Esophagus muscularis mucosa (tissue), 4 donors: ENCODE measurements around the gene LRRC56.

ENCODE experiments used
- EP300 ChIP-seq: sonication (generic); formaldehyde crosslinking; IDR thresholded peaks from one replicate; pipeline ENCODE4 v1.6.1; 2017; ENCODE audit warnings: antibody characterized with exemption
- POLR2A ChIP-seq: fragments of 450-650 bp; IDR thresholded peaks from one replicate; pipeline ENCODE4 v1.6.1; 2017; ENCODE audit warnings: antibody characterized with exemption, moderate library complexity, mild to moderate bottlenecking, low read depth
- POLR2AphosphoS5 ChIP-seq, 2 donors: sonication (generic); formaldehyde crosslinking; IDR thresholded peaks; one replicate each; pipeline ENCODE4 v1.6.1; 2017; ENCODE audit warnings: antibody characterized with exemption in 2 of 2
- TF ChIP-seq, protein P1 (sequence below), 3 experiments: fragments of 200-600 bp in 2 of 3; fragments of 450-650 bp in 1 of 3; sonication (generic) in 2 of 3; IDR thresholded peaks; one replicate each; pipeline ENCODE4 v1.5.1; 2017 to 2019; ENCODE audit warnings: antibody characterized with exemption in 3 of 3, mild to moderate bottlenecking in 2 of 3, moderate library complexity in 1 of 3

DNA sequence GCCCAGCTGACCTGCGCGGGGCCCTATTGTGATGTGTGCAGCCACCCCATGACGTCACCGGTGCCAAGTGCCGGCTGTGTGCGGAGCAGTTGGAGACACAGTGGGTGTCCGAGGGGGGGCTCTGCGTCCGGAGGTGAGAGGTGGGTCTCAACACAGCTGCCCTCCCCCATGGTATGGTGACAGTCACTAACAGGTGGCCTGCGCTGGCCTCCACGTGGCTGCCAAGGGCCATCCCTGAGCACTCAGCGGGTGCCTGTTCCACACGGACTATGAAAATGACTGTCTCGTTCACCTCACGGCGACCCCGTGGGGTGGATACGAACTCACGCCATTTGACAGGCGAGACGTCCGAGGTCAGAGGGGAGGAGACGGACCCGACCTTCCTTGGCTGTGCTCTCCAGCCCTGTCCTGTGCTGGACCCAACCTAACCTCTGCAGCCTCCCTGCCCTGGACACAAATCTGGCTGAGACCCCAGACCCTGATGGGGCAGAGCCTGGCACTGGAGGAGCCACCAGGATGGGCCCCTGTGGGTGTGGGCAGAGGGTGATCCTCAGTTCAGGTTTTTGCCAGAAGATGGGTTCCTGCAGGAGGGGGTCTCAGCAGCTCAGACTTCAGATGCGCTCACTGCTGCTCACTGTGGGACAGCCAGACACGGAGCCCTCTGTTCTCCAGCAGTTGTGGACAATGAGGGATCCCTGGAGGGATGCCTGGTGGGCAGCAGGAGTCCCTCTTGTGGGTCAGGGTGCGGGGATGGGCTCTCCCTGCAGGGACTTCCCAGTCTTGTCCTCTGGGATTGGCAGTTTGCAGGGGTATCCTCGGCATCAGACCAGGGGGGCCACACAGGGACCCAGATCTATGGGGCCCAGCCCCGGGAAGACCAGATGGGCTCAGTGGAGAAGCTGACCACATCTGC lies 8.3 kb upstream of the LRRC56 start:
- TF ChIP-seq, protein P1, sequence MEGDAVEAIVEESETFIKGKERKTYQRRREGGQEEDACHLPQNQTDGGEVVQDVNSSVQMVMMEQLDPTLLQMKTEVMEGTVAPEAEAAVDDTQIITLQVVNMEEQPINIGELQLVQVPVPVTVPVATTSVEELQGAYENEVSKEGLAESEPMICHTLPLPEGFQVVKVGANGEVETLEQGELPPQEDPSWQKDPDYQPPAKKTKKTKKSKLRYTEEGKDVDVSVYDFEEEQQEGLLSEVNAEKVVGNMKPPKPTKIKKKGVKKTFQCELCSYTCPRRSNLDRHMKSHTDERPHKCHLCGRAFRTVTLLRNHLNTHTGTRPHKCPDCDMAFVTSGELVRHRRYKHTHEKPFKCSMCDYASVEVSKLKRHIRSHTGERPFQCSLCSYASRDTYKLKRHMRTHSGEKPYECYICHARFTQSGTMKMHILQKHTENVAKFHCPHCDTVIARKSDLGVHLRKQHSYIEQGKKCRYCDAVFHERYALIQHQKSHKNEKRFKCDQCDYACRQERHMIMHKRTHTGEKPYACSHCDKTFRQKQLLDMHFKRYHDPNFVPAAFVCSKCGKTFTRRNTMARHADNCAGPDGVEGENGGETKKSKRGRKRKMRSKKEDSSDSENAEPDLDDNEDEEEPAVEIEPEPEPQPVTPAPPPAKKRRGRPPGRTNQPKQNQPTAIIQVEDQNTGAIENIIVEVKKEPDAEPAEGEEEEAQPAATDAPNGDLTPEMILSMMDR (IDR thresholded peaks at IDR 0.05), result no peak
- TF ChIP-seq POLR2A (no peak), POLR2AphosphoS5 (IDR thresholded peaks at IDR 0.05) (no peak), EP300 (no peak)
